Measurements from ENCODE around the gene UBE3D.

- peak; percentile 51 for TF ChIP-seq CTCF (IDR thresholded peaks at IDR 0.05; ENCODE audit: insufficient read depth, low read length)
- TF ChIP-seq POLR2AphosphoS5 (IDR thresholded peaks at IDR 0.05; ENCODE audit: low read depth): no peak
- no peak for TF ChIP-seq REST (IDR thresholded peaks at IDR 0.05; ENCODE audit: insufficient replicate concordance, low read depth)
- TF ChIP-seq SPI1 (IDR thresholded peaks at IDR 0.05; ENCODE audit: borderline replicate concordance, low read depth): no peak
These were observed 7.8 kb downstream of the UBE3D start for GRCh38 chr6:83057705-83058321.
